Esophagus muscularis mucosa (tissue), 4 donors: ENCODE data around the gene CACNA1S.

Experiments used
- EP300 ChIP-seq: sonication (generic); formaldehyde crosslinking; IDR thresholded peaks from one replicate; pipeline ENCODE4 v1.6.1; 2017; ENCODE audit warnings: antibody characterized with exemption
- POLR2A ChIP-seq: fragments of 450-650 bp; IDR thresholded peaks from one replicate; pipeline ENCODE4 v1.6.1; 2017; ENCODE audit warnings: antibody characterized with exemption, moderate library complexity, mild to moderate bottlenecking, low read depth
- POLR2AphosphoS5 ChIP-seq, 2 donors: sonication (generic); formaldehyde crosslinking; IDR thresholded peaks; one replicate each; pipeline ENCODE4 v1.6.1; 2017; ENCODE audit warnings: antibody characterized with exemption in 2 of 2
- TF ChIP-seq, protein P1 (sequence below), 3 experiments: fragments of 200-600 bp in 2 of 3; fragments of 450-650 bp in 1 of 3; sonication (generic) in 2 of 3; IDR thresholded peaks; one replicate each; pipeline ENCODE4 v1.5.1; 2017 to 2019; ENCODE audit warnings: antibody characterized with exemption in 3 of 3, mild to moderate bottlenecking in 2 of 3, moderate library complexity in 1 of 3

DNA sequence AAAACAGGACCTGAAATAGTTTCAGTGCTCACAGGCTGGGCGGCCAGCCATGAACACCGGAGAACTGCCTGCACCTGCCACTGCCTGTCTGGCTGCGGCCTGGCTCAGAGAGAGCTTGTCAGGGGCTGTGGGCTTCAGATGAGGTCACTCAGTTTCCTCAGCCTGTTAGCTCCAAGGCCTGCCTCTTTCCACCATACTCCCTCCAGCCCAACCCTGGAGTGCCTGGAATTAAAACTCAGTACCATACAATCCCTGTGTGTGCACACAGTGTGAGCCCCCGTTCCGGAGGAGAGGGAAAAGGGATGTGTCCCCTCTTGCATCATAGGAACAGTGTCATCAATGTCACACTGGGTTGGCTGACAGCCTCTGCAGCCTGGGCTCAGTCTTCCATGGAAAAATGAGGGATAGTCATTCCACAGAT lies 16.2 kb downstream of the CACNA1S start:
- TF ChIP-seq, protein P1, sequence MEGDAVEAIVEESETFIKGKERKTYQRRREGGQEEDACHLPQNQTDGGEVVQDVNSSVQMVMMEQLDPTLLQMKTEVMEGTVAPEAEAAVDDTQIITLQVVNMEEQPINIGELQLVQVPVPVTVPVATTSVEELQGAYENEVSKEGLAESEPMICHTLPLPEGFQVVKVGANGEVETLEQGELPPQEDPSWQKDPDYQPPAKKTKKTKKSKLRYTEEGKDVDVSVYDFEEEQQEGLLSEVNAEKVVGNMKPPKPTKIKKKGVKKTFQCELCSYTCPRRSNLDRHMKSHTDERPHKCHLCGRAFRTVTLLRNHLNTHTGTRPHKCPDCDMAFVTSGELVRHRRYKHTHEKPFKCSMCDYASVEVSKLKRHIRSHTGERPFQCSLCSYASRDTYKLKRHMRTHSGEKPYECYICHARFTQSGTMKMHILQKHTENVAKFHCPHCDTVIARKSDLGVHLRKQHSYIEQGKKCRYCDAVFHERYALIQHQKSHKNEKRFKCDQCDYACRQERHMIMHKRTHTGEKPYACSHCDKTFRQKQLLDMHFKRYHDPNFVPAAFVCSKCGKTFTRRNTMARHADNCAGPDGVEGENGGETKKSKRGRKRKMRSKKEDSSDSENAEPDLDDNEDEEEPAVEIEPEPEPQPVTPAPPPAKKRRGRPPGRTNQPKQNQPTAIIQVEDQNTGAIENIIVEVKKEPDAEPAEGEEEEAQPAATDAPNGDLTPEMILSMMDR (IDR thresholded peaks at IDR 0.05): no peak
- TF ChIP-seq EP300 (no peak), POLR2AphosphoS5 (IDR thresholded peaks at IDR 0.05) (no peak), POLR2A (no peak)
